HG03135 (cell line): ENCODE results near the gene ZNF273.

ENCODE experiments used
- ATAC-seq: cut with Tn5 transposase; IDR thresholded peaks from one replicate; pipeline ENCODE4 v1.9.1; 2021; ENCODE audit warnings: mild to moderate bottlenecking, moderate library complexity; ENCODE audit not compliant: unreplicated experiment

The ZNF273 gene

DNA sequence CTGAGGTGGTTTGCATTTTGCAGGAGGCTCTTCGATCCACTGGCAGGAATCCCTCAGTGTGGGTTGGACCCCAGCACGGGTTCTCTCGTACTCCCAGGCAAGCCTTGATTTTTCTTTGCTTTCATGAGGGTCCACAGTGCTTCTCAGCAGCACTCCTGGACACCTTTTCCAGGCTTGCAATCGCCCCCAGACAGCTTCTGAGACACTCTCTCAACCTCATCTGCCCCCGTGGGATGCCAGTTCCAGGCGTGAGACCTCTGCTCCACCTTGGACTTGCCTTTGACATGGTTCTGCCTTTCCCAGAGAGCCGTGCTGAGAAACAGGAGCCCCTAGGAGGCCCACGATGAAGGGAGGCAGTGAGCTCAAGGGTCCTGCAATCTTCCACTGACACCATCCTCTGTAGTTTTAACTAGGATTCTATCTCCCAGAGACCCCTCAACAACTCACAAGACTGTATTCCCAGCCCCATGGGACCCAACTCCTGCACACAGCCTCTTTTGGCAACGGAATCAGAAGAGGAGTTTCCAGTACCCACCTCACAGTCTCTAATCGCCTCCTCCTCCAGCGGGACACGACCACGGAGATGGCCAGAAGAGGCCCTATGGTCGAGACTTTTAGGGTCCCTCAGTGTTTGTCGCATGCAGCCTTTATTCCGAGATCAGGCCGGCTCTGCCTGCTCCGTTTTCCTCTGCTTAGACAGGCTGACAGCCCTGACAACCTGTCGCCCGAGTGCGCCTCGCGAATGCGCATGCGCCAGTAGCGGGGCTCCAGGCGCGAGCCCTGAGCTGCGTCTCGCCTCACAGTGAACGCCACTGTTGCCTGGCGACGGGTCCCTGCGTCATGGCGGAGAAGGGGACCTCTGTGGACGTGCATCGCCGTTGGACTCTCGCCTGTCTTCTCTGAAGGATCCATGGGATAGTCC, 26.0 kb upstream of the ZNF273 start:
- ATAC-seq = no peak

DNA sequence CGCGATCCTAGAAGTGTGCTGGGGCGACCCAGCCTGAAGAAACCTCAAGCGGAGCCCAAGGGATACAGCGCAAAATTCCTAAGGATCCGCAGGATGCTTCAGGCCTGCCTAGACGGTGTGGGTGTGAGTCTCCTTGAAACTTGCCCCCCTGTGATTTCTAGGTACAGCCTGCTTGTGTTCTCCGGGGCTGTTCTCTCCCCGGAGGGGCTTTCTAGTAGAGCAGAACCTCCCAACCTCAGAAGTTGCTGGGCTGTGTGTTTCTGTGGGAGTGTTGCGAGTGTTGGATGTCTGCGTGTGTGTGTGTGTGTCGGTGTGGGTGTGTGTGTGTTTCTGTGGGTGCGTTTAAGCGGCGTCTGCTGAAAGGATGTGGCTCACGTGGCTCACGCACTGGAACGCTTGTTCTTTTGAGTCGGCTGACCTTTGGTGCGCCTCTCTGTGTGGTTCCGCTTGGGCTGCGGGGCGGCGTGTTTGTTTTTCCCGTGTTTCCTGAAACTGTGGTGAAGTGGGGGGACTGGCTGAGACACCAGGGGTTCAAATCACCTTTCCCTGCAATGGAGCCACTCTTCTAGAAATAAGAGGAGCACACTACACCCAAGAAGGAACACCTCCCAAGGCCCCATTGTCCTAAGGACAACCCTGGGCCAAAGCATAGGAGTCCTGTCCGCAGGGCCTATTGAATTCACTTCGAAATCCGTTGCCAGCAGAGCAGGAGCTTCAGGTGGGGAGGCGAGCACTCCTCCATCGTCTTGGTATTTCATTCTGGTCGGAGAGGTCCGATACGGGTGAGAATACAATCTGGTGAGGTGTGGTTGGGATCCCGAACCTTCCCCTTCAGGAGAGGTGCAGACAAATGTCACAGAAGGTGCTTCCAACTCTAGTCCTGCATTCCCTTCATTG, 25.1 kb upstream of the ZNF273 start:
- ATAC-seq = no peak

DNA sequence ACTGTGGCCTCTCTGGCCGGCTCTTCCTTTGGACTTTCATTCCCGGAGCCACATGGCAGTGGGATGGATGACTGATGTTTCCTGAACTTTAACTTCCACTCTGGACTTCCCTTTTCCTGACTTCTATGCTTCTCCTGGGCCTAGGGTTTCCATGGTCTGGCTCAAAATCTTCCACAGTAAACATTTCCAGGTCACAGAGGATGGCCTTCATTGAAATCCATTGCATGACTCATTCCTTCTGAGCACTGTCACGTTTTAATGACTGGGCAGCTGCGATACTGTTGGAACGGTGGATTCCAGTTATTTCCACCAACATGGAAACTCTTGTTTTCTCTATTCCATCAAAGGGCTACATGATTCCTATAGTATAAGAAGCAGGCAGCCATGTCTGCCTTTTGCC, 24.4 kb upstream of the ZNF273 start:
- no peak for ATAC-seq

DNA sequence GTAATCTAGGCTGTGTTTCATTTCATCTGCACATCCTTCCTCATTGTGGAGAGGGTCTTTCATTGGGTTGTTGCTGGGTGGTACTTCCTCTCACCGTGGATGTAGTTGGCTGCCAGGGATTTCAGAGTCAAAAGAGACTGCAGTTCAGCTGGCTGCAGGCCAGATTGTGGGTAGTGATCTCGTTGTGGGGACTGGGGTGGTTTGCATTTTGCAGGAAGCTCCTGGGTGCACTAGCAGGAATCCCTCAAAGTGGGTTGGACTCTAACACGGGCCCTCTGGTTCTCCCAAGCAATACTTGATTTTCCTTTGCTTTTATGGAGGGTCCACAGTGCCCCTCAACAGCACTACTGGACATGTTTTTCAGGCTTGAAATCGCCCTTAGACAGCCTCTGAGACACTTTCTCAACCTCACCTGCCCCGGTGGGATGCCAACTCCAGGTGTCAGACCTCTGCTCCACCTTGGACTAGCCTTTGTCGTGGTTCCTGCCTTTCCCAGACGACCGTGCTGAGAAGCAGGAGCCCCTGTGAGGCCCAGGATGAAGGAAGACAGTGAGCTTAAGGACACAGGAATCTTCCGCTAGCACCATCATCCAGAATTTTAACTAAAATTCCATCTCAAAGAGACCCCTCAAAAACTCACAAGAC, 23.9 kb upstream of the ZNF273 start:
- no peak for ATAC-seq

DNA sequence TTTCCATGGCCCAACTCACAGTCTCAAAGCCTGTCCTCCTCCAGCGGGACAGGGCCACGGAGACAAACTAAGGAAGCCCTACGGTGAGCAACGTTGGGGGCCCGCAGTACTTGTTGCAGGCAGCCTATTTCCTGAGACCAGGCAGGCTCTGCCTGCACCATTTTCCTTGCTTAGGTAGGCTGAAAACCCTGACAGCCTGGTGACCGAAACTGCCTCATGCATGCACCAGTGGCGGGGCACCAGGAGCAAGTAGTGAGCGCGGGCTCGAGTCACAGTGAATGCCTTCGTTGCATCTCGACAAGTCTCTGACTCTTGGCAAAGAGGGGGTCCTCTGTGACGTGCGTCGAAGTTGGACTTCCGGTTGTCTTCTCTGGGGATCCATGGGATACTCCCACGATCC, 23.3 kb upstream of the ZNF273 start:
- ATAC-seq = no peak

DNA sequence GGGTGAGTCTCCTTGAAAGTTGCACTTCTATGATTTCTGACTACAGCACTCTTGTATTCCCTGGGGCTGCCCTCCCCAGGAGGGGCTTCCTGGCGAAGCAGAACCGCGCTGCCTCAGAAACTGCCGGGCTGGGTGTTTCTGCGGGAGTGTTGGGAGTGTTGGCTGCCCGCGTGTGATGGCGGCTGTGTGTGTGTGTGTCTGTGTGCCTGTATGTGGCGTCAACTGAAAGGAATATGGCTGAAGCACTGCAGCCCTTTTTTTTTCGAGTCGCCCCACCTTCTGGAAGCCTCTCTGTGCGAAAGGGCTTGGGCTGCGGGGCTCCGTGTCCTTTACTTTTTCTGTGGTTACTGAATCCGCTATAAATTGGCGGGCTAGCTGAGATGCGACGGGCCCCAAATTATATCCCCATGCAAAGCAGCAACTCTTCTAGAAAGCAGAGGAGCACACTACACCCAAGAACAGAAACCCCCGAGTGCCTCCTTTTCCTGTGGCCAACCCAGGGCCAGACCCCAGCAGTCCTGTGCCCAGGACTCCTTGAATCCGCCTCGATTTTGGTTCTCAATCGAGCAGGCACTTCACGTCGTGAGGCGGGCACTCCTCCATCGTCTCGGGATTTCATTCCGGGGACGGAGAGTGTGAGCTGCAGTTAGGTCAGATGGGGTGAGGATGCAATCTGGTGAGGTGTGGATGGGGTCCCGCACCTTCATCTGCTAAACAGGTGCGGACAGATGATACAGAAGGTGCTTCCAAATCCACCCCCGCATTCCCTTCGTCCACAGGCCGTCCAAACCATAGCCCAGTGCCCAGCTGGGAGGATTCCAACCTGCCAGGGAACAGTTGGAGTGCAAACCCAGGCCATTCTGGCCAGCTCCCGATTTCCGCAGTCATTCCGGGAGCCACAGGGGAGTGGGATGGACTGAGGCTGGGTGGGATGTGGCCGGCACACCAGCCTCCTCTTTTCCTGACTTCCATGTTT, 22.5 kb upstream of the ZNF273 start:
- no peak for ATAC-seq

DNA sequence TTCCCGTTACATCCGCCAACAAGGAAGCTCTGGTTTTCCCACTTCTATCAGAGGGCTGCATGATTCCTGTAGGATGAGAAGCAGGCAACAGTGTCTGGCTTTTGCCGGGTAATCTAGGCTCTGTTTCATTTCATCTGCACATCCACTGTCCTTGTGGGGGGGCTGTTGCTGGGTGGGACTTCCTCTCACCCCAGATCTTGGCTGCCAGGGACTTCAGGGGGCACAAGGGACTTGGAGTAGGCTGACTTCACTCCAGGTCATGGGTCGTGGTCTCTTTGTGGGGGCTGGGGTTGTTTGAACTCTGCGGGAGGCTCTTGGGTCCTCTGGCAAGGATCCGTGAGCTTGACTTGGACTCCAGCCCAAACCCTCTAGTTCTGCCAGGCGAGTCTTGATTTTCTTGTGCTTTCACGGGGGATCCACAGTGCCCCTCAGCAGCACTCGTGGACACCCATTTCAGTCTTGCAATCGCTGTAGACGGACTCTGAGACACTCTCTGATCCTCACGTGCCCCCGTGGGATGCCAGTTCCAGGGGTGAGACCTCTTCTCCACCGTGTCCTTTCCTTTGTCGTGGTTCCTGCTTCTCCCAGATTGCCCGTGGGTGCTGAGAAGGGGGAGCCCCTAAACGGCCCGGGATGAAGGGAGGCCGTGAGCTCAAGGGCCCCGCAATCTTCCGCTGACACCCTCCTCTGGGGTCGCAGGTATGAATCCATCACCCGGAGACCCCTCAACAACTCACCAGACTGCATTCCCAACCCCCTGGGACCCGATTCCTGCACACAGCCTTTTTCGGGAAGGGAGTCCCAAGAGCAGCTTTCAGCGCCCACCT, 21.4 kb upstream of the ZNF273 start:
- no peak for ATAC-seq

DNA sequence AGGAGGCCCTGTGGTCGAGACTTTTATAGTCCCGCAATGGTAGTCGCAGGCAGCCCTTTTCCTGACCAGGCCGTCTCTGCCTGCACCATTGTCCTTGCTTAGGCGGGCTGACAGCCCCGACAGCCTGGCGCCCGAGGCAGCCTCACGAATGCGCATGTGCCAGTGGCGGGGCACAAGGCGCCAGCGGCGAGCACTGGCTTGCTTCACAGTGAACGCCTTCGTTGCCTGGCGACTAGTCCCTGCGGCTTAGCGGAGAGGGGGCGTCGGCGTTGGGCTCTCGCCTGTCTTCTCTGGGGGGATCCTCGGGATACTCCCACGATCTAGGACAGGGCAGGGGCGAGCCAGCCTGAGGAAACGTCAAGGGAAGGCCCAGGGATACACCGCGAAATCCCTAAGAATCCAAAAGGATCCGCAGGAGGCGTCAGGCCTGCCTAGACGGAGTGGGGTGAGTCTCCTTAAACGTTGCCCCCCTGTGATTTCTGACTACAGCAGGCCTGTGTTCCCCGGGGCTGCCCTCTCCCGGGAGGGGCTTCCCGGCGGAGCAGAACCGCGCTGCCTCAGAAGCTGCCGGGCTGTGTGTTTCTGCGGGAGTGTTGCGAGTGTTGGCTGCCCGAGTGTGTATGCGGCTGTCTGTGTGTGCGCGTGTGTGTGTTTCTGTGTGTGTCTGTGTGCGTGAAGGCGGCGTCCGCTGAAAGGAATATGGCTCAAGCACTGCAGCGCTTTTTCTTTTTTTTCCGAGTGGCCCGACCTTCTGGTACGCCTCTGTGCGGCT, 20.5 kb upstream of the ZNF273 start:
- ATAC-seq = no peak

DNA sequence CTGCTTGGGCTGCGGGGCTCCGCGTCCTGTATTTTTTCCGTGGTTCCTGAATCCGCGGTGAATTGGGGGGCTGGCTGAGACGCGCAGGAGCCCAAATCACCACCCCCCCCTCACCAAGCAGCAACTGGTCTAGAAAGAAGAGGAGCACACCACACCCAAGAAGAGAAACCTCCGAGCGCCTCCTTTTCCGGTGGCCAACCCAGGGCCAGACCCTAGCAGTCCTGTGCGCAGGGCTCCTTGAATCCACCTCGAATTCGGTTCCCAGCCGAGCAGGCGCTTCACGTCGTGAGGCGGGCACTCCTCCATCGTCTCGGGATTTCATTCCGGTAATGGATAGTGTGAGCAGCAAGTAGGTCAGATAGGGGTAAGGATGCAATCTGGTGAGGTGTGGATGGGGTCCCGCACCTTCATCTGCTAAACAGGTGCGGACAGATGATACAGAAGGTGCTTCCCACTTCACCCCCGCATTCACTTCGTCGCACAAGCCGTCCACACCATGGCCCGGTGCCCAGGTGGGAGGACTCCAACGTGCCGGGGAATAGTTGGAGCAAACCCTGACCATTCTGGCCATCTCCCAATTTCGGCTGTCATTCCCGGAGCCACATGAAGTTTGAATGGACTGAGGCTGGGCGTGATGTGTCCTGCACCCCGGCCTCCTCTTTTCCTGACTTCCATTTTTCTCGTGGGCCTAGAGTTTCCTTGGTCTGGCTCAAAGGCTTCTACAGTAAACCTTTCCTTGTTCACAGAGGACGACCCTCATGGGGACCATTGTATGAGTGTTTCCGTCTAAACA, 19.8 kb upstream of the ZNF273 start:
- no peak for ATAC-seq

DNA sequence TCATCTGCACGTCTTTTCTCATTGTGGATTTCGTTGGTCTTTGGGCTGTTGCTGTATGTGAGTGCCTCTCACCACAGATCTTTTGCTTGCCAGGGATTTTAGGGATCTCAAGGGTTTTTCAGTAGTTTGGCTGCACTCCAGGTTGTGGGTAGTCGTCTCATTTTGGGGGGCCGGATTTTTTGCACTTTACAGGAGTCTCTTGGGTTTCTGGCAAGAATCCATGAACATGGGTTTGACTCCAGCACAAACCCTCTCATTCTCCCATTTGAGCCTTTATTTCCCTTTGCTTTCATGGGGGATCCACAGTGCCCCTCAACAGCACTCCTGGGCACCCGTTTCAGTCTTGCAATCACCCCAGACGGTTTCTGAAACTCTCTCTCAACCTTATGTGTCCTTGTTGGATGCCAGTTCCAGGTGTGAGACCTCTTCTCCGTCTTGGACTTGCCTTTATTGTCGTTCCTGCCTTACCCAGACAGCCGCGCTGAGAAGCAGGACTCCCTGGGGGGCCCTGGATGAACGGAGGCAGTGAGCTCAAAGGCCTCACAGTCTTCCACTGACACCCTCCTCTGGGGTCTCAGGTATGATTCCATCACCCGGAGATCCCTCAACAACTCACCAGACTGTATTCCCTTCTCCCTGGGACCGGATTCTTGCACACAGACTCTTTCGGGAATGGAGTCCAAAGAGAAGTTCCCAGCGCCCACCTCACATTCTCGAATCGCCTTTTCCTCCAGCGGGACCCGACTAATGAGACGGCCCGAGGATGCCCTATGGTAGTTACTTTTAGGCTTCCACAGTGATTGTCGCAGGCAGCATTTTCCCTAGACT, 18.8 kb upstream of the ZNF273 start:
- no peak for ATAC-seq

DNA sequence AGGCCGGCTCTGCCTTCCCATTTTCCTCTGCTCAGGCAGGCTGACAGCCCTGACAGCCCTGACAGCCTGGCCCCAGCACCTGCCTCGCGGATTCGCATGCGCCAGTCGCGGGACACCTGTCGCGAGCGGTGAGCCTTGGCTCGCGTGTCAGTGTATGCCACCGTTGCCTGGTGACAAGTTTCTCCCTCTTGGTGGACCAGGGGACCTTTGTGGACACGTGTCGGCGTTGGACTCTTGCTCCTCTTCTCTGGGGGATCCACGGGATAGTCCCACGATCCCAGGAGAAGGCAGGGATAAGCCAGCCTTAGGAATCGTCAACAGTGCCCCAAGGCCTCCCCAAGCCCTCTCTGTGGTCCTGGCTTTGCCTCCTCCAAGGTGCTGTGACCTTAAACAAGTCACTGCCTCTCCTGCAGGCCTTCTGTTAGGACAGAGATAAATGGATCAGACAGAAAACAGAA, 18.1 kb upstream of the ZNF273 start:
- no peak for ATAC-seq

DNA sequence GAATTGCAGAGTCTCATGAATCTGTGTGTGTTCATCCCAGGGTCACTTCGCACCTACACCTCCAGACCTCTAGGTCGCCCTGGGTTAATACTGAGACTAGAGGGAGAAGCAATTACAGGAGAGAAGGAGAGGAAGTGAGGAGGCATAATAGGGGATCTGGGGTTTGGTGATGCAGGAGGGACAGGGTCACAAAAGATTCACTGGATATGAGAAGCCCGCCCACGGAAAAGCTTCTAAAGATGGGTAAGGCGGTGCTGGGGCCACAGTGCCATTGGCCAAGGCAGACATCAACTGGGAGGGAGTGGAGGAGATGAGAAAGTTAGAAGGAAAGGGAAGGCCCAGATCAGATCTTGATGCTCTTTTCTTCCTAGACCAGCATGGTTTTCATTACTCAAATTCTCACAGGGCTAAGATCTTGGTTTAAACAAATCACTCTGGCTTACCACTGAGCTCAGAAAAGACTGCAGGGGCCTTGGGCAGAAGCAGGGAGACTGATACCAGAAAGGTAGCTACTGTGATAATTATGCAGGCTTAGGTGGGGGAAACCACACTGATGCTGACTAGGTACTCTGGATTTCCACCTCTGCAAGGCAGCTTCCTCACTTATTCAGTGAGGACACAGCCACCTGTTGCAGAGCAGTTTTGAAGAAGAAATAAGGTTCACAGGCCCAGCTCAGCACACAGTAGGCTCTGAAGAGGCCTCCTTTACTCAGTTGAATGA, 17.4 kb upstream of the ZNF273 start:
- no peak for ATAC-seq

DNA sequence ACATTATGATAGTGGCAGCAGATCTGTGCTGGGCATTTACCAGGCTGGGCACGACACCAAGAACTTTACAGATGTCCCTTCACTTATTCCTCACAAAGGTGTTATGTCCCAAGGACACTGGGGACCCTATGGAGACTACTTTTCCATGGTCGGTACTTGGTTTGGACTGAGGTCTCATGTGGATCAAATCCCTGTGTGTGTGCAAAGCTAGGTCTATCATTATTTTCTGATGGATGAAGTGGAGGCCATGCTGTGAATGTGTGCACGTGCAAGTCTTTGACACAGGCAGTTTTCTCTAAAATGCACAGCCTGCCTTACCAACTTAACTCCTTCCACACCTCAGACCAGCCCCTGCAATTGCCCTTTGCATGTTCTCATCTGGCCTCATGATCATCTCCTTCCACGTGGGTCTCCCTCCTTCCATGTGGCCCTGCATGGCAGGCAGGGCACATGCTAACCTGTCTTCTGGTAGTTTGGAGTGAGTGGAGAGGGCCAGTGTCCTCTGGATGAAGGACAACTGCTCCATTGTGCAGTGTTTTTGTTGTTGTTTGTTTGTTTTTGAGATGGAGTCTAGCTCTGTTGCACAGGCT, 16.0 kb upstream of the ZNF273 start:
- no peak for ATAC-seq

DNA sequence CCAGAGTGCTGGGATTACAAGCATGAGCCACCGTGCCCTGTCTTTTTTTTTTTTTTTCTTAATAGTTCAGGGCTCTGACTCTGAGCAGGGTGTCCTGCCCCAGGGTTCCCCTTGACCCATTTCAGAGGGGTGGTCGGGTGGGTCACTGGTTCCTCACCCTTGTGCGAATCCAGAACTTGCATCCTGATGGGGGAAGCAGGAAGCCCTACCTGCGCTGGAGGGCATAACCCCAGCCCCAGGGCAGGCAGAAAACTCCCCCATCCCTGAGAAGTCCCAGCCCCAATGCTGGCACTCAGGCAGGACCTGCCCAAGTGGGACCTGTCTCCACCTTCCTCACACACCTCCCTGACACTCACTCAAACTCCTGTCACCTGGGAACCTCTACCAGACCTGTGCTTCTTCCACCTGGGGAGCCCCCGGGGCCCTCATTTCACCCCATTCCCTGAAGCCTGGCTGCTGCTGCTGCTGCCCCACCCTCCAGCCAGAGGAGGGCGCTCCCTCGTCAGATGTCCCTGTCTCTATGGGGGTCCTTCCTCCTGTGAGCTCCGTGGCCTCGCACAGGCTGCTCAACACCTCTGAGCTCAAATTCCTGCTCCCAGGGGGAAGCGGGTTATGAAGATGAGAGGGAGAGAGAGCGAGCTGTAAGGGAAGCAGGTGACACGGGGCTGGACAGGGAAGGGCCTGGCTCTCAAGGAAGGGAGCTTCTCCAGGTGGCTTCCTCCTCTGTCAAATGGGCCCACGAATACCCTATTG, 15.1 kb upstream of the ZNF273 start:
- ATAC-seq = no peak

DNA sequence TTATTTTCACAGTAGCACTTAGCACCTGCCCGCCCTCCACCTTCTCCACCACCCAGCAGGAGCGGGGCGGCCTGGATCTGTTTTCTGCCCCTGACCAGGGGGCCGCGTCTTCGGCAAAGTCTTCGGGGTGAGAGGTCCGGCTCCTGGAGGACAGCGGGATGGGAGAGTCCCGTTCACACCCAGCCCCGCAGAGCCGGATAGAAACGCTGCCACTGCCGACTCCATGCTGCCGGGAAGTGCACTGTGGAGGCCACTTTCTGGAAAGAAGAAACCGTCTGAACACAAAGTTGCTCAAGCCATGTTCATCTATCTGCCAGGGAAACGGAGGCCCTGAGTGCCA, 14.5 kb upstream of the ZNF273 start:
- no peak for ATAC-seq
